Spleen (tissue), 7 donors: ENCODE data around the gene PMPCB.

Experiments used
- CTCF ChIP-seq, 11 experiments: fragments of 200-600 bp in 7 of 11; fragments of 450-650 bp in 4 of 11; sonication (generic) in 4 of 11; IDR thresholded peaks in 8 of 11; conservative IDR thresholded peaks in 3 of 11; 1 replicate in 7 of 11; 2 replicates in 4 of 11; pipeline versions ENCODE4 v1.4.0 to v1.8.0; 2016 to 2021; ENCODE audit warnings: antibody characterized with exemption in 11 of 11, inconsistent platforms in 4 of 11, mild to moderate bottlenecking in 1 of 11
- POLR2AphosphoS5 ChIP-seq, 3 donors: sonication (generic); formaldehyde crosslinking; IDR thresholded peaks; one replicate each; pipeline ENCODE4 v1.5.1; 2017; ENCODE audit warnings: antibody characterized with exemption in 3 of 3
- donor health status: DM: no; HTN: no; CAD: no; lungs with moderate emphysema.
- donor health status: DM: no; HTN: no; CAD: no.
- donor health status: DM: no; HTN: no; CAD: no.

GRCh38 chr7:103347507-103348267 is 50.5 kb downstream of the PMPCB start, which contains the start of gene PSMC2:
- TF ChIP-seq POLR2AphosphoS5 (IDR thresholded peaks at IDR 0.05), result peak; percentile 80 to 87 (median 85)
- TF ChIP-seq CTCF (IDR thresholded peaks at IDR 0.05 in 8 of 11, conservative IDR thresholded peaks at IDR 0.05 in 3 of 11), result no peak
